Fibroblast of skin of right biceps (primary cell): Measurements from ENCODE around the gene PLA2G1B.
A peak's percentile ranks its signal among the peaks of the same experiment; 100 is the strongest.

Source experiments
- DNase-seq: peaks from one replicate; pipeline ENCODE4 v3.0.0-alpha.2; 2013

The PLA2G1B gene

GRCh38 chr12:120323772-120324171 is 3.8 kb downstream of the PLA2G1B start:
- DNase-seq: no peak

- DNase-seq: no peak
Measured at GRCh38 chr12:120321382-120322202, 6.0 kb downstream of the PLA2G1B start.

GRCh38 chr12:120317224-120318105 is 10.1 kb downstream of the PLA2G1B start:
- peak; percentile 100 for DNase-seq

GRCh38 chr12:120316798-120317223 is 10.8 kb downstream of the PLA2G1B start:
- DNase-seq: no peak

GRCh38 chr12:120314220-120314619 is 13.4 kb downstream of the PLA2G1B start:
- no peak for DNase-seq

- peak; percentile 94 for DNase-seq
Measured at GRCh38 chr12:120301962-120302815, 25.4 kb downstream of the PLA2G1B start, which contains the start of gene SIRT4. TSS of gene SIRT4 (plus strand) at chr12:120302321. CDS start at chr12:120303562, 1,241 bp downstream.

- DNase-seq: peak; percentile 98
Measured at GRCh38 chr12:120292661-120293531, 34.7 kb downstream of the PLA2G1B start, which contains the start of gene RNU4-1. TSS of gene RNU4-1 (minus strand) at chr12:120293237.

GRCh38 chr12:120292411-120292660 is 35.2 kb downstream of the PLA2G1B start:
- no peak for DNase-seq

GRCh38 chr12:120290609-120291305 is 36.8 kb downstream of the PLA2G1B start:
- no peak for DNase-seq

GRCh38 chr12:120287491-120287890 is 40.1 kb downstream of the PLA2G1B start:
- DNase-seq: no peak

GRCh38 chr12:120286768-120287490 is 40.6 kb downstream of the PLA2G1B start:
- DNase-seq: peak; percentile 41

- DNase-seq: no peak
Measured at GRCh38 chr12:120284381-120284780, 43.2 kb downstream of the PLA2G1B start.

GRCh38 chr12:120283318-120283717 is 44.3 kb downstream of the PLA2G1B start:
- peak; percentile 31 for DNase-seq

- no peak for DNase-seq
Measured at GRCh38 chr12:120278137-120279069, 49.2 kb downstream of the PLA2G1B start.

- DNase-seq: peak; percentile 72
Measured at GRCh38 chr12:120276734-120277133, 50.8 kb downstream of the PLA2G1B start.
